Neutrophil (primary cell): ENCODE measurements around the gene PCLAF.
"Not testable (repeated sequence)": the region's sequence is repeated elsewhere in the genome, so short reads cannot be mapped to it uniquely, and the experiment has no call there.

Experiments
- H3K27ac ChIP-seq: fragments of 200-600 bp; sonication (generic); 2 replicates; pipeline ENCODE4 v1.5.1; 2016; ENCODE audit warnings: mild to moderate bottlenecking, moderate library complexity
- H3K27me3 ChIP-seq: fragments of 200-600 bp; sonication (generic); 2 replicates; pipeline ENCODE4 v1.6.0; 2016; ENCODE audit warnings: mild to moderate bottlenecking
- H3K36me3 ChIP-seq: fragments of 200-600 bp; sonication (generic); 2 replicates; pipeline ENCODE4 v1.5.1; 2017
- H3K4me1 ChIP-seq, 2 experiments: fragments of 200-600 bp in 1 of 2; sonication (generic) in 1 of 2; 1 replicate in 1 of 2; 2 replicates in 1 of 2; pipeline versions ENCODE4 v1.5.1 to v1.6.1; 2013 to 2016; ENCODE audit warnings: low read depth in 1 of 2, low read length in 1 of 2, mild to moderate bottlenecking in 1 of 2, moderate library complexity in 1 of 2; ENCODE audit not compliant: control insufficient read depth in 1 of 2, insufficient read depth in 1 of 2
- H3K4me3 ChIP-seq, 2 experiments: fragments of 200-600 bp in 1 of 2; sonication (generic) in 1 of 2; 1 replicate in 1 of 2; 2 replicates in 1 of 2; pipeline ENCODE4 v1.5.1; 2013 to 2016; ENCODE audit warnings: low read depth in 1 of 2, low read length in 1 of 2, mild to moderate bottlenecking in 1 of 2, moderate library complexity in 1 of 2
- H3K9me3 ChIP-seq: fragments of 200-600 bp; sonication (generic); 2 replicates; pipeline ENCODE4 v1.5.1; 2016
- TF ChIP-seq, protein P1 (sequence below): fragments of 200-600 bp; sonication (generic); IDR thresholded peaks from 2 replicates; pipeline ENCODE4 v1.5.1; 2016; ENCODE audit warnings: antibody characterized with exemption

The PCLAF gene

DNA sequence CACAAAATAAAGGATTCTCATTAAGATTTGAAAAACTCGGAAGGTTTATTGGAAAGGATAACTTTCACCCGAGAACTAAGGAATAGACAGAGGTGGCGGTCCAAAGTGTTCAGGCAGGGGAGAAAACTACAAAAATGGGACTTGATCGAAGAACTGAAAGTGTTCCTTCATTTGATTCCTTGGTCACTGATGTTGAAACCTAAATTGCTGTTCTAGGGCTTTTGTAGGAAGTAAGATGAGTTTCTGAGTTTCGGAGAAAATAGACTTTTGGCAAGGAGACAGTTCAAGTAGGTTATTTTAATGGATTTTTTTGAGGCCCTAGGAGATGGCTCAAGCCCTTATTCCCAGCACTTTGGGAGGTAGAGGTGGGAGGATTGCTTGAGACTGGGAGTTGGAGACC, 7.8 kb upstream of the PCLAF start:
- Histone ChIP-seq H3K4me1 (peaks cover 12 to 23% of the 10 kb centered on the region in 2 experiments), H3K9me3 (no peaks in the 10 kb centered on the region), H3K36me3 (peaks cover 7% of the 10 kb centered on the region), H3K27ac (no peak overlapping the region), H3K4me3 (no peak overlapping the region), H3K27me3 (no peaks in the 10 kb centered on the region)
- TF ChIP-seq, protein P1, sequence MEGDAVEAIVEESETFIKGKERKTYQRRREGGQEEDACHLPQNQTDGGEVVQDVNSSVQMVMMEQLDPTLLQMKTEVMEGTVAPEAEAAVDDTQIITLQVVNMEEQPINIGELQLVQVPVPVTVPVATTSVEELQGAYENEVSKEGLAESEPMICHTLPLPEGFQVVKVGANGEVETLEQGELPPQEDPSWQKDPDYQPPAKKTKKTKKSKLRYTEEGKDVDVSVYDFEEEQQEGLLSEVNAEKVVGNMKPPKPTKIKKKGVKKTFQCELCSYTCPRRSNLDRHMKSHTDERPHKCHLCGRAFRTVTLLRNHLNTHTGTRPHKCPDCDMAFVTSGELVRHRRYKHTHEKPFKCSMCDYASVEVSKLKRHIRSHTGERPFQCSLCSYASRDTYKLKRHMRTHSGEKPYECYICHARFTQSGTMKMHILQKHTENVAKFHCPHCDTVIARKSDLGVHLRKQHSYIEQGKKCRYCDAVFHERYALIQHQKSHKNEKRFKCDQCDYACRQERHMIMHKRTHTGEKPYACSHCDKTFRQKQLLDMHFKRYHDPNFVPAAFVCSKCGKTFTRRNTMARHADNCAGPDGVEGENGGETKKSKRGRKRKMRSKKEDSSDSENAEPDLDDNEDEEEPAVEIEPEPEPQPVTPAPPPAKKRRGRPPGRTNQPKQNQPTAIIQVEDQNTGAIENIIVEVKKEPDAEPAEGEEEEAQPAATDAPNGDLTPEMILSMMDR, result no peak

GRCh38 chr15:64387562-64388168, 6.4 kb upstream of the PCLAF start, which contains the start of gene TRIP4:
Gene TRIP4, plus strand, starts transcription at chr15:64387836. Its CDS starts 28 bp downstream, at chr15:64387864.
- Histone ChIP-seq H3K4me1 (peaks cover 12 to 23% of the 10 kb centered on the region in 2 experiments), H3K9me3 (no peaks in the 10 kb centered on the region), H3K27ac (peak within 1 kb of the TSS; percentile 81), H3K36me3 (no peaks in the 10 kb centered on the region), H3K27me3 (no peaks in the 10 kb centered on the region), H3K4me3 (peak within 1 kb of the TSS; percentile 74 to 98)
- TF ChIP-seq, protein P1, result peak; percentile 60

DNA sequence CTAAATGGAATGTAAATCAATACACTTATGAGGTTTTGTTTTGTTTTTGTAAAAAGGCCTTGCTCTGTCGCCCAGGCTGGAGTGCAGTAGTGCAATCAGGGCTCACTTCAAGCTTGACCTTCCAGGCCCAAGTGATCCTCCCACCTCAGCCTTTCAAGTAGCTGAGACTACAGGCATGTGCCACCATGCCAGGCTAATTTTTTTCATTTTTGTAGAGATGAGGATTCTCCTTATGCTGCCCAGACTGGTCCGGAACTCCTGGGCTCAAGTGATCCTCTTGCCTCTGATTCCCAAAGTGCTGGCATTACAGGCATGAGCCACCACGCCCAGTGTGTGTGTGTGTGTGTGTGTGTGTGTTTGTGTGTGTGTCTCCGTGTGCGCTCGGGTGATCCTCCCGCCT, 5.0 kb upstream of the PCLAF start:
- peaks cover 12 to 29% of the 10 kb centered on the region in 2 experiments for H3K4me1 ChIP-seq
- no peak overlapping the region for H3K27ac ChIP-seq
- H3K27me3 ChIP-seq, result no peaks in the 10 kb centered on the region
- H3K4me3 ChIP-seq, result no peak overlapping the region
- H3K9me3 ChIP-seq, result no peaks in the 10 kb centered on the region
- TF ChIP-seq, protein P1, result no peak
- H3K36me3 ChIP-seq, result no peaks in the 10 kb centered on the region

- Histone ChIP-seq H3K4me3 (no peak overlapping the region), H3K27ac (no peak overlapping the region), H3K9me3 (no peaks in the 10 kb centered on the region), H3K36me3 (no peaks in the 10 kb centered on the region), H3K27me3 (no peaks in the 10 kb centered on the region), H3K4me1 (peaks cover 20 to 31% of the 10 kb centered on the region in 2 experiments)
- TF ChIP-seq, protein P1, result no peak
These were observed 2.5 kb upstream of the PCLAF start for GRCh38 chr15:64383760-64384159.

DNA sequence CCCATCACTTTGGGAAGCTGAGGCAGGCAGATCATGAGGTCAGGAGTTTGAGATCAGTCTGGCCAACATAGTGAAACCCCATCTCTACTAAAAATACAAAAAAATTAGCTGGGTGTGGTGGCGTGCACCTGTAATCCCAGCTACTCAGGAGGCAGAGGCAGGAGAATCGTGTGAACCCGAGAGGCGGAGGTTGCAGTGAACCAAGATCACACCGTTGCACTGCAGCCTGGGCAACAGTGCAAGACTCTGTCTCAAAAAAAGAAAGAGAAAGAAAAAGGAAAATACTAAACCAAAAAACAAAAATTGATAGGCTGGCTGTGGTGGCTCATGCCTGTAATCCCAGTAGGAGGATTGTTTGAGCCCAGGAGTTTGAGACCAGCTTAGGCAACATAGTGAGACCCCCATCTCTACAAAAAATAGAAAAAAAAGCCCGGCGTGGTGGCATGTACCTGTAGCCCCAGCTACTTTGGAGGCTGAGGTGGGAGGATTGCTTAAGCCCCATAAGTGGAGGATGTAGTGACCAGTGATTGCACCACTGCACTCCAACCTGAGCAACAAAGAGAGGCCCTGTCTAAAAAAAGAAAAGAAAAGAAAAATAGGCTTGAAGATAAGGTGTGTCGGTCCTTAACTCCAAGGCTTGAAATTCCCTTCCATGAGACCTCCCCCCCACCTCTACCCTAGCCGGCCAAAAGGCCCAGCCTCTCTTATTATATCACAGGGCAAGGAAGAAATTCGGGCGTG, 941 bp downstream of the PCLAF start:
- H3K9me3 ChIP-seq, H3K36me3 ChIP-seq, H3K27me3 ChIP-seq: not testable (repeated sequence)
- peaks cover 9 to 13% of the 10 kb centered on the region in 2 experiments for H3K4me1 ChIP-seq
- peak overlapping the region; percentile 66 for H3K27ac ChIP-seq
- peak overlapping the region; percentile 68 to 78 for H3K4me3 ChIP-seq
